Endothelial cell of umbilical vein (primary cell): Measurements from ENCODE around the gene DCAF17. TPM values are rescaled to one million over a fixed set of nuclear protein-coding genes. Genes with fewer than 3 reads are reported as not detected.

Experiments used
- BruUV-seq: library from RNA; stranded (reverse); fragments of 400-500 nt; replicated peaks from 2 replicates; lab custom pipeline; 2021; lab: Mats Ljungman, UMichigan
- CTCF ChIA-PET: fragments of 300-600, 350-600 bp; sonication (Branson Sonifier 250); formaldehyde crosslinking; loops from one replicate; lab custom pipeline; 2021; ENCODE audit warnings: antibody characterized with exemption, inconsistent platforms; lab: Charles Lee
- POLR2A ChIA-PET: fragments of 300-600, 350-600 bp; sonication (Branson Sonifier 250); formaldehyde crosslinking; loops from one replicate; lab custom pipeline; 2021; ENCODE audit warnings: antibody characterized with exemption, inconsistent platforms; lab: Charles Lee
- DNase-seq: peaks from one replicate; pipeline ENCODE4 v3.0.0-alpha.2; 2011; ENCODE audit warnings: low read depth, low spot score
- FAIRE-seq: peaks from 2 replicates; lab custom pipeline; 2011; peaks lifted over from hg19 to GRCh38; lab: Jason Lieb, UNC
- H2AFZ ChIP-seq: 2 replicates; pipeline ENCODE4 v1.6.0; 2012; ENCODE audit warnings: low read depth, low read length, control low read depth, inconsistent platforms
- H3K27ac ChIP-seq: 2 replicates; pipeline ENCODE4 v1.5.1; 2011; ENCODE audit warnings: low read depth, mild to moderate bottlenecking, control low read depth, low read length, moderate library complexity; ENCODE audit not compliant: insufficient read depth
- H3K27me3 ChIP-seq, 2 experiments: 2 replicates each; pipeline versions ENCODE4 v1.6.0 to v1.6.1; 2011; ENCODE audit warnings: low read length in 2 of 2, mixed read lengths in 1 of 2; ENCODE audit not compliant: control insufficient read depth in 2 of 2, insufficient read depth in 2 of 2
- H3K36me3 ChIP-seq, 2 experiments: 2 replicates in 1 of 2; 3 replicates in 1 of 2; pipeline ENCODE4 v1.5.1; 2011; ENCODE audit warnings: low read length in 2 of 2, mild to moderate bottlenecking in 1 of 2, moderate library complexity in 1 of 2; ENCODE audit not compliant: control insufficient read depth in 2 of 2, insufficient read depth in 2 of 2; ENCODE audit errors: extremely low read depth in 1 of 2
- H3K4me1 ChIP-seq: 3 replicates; pipeline ENCODE4 v1.5.1; 2011; ENCODE audit warnings: mild to moderate bottlenecking, low read length; ENCODE audit not compliant: control insufficient read depth, insufficient read depth; ENCODE audit errors: extremely low read depth
- H3K4me2 ChIP-seq: 2 replicates; pipeline ENCODE4 v1.6.1; 2011; ENCODE audit warnings: low read length, control low read depth, mixed read lengths; ENCODE audit not compliant: insufficient read depth
- H3K4me3 ChIP-seq, 3 experiments: fragments of 200-600 bp in 1 of 3; sonication (generic), shearing (Covaris generic) in 1 of 3; replicated peaks in 1 of 3; 2 replicates each; pipeline ENCODE4 v1.5.1; 2011 to 2016; ENCODE audit warnings: control low read depth in 3 of 3, low read length in 3 of 3, mild to moderate bottlenecking in 2 of 3, inconsistent platforms in 1 of 3, low read depth in 1 of 3, moderate library complexity in 1 of 3; ENCODE audit not compliant: insufficient read depth in 1 of 3
- H3K79me2 ChIP-seq: 2 replicates; pipeline ENCODE4 v1.6.0; 2012; ENCODE audit warnings: low read length, inconsistent platforms; ENCODE audit not compliant: control insufficient read depth, insufficient read depth
- H3K9ac ChIP-seq: replicated peaks from 2 replicates; pipeline ENCODE3; 2011; ENCODE audit warnings: low read length, control low read depth; ENCODE audit not compliant: insufficient read depth; ENCODE audit errors: extremely low read depth
- H3K9me1 ChIP-seq: replicated peaks from 3 replicates; pipeline ENCODE4 v1.6.0; 2011; ENCODE audit warnings: mild to moderate bottlenecking, low read length; ENCODE audit not compliant: control insufficient read depth, insufficient read depth; ENCODE audit errors: extremely low read depth
- H3K9me3 ChIP-seq: replicated peaks from 2 replicates; pipeline ENCODE4 v1.5.1; 2012; ENCODE audit warnings: low read length, inconsistent platforms; ENCODE audit not compliant: control insufficient read depth, insufficient read depth
- H4K20me1 ChIP-seq: replicated peaks from 2 replicates; pipeline ENCODE3; 2011; ENCODE audit warnings: mild to moderate bottlenecking, low read length; ENCODE audit not compliant: control insufficient read depth, insufficient read depth; ENCODE audit errors: extremely low read depth
- CTCF ChIP-seq, 2 donors: IDR thresholded peaks; 1 replicate in 1 of 2; 2 replicates in 1 of 2; pipeline ENCODE4 v1.5.1; 2011; ENCODE audit warnings: low read length in 2 of 2, mild to moderate bottlenecking in 2 of 2, moderate library complexity in 2 of 2, control low read depth in 1 of 2, inconsistent platforms in 1 of 2, low read depth in 1 of 2; ENCODE audit not compliant: insufficient read depth in 1 of 2; ENCODE audit errors: extremely low read depth in 1 of 2
- EZH2 ChIP-seq: IDR thresholded peaks from 2 replicates; pipeline ENCODE4 v1.6.1; 2012; ENCODE audit warnings: borderline replicate concordance, low read depth, mild to moderate bottlenecking, moderate library complexity, low read length, inconsistent platforms; ENCODE audit not compliant: severe bottlenecking
- FOS ChIP-seq: IDR thresholded peaks from 2 replicates; pipeline ENCODE4 v1.6.1; 2011; ENCODE audit warnings: mild to moderate bottlenecking, low read length, moderate library complexity, borderline replicate concordance; ENCODE audit not compliant: insufficient read depth
- GATA2 ChIP-seq: IDR thresholded peaks from 2 replicates; pipeline ENCODE4 v1.7.0; 2011; ENCODE audit warnings: low read depth, mild to moderate bottlenecking, moderate library complexity, mixed read lengths, low read length; ENCODE audit not compliant: insufficient read length, insufficient read depth
- JUN ChIP-seq: IDR thresholded peaks from 2 replicates; pipeline ENCODE4 v1.6.1; 2011; ENCODE audit warnings: borderline replicate concordance, low read depth; ENCODE audit not compliant: insufficient read length, insufficient read depth
- MYC ChIP-seq: IDR thresholded peaks from one replicate; pipeline ENCODE4 v1.6.1; 2011; ENCODE audit warnings: mild to moderate bottlenecking, low read depth, low read length
- POLR2A ChIP-seq: IDR thresholded peaks from 2 replicates; pipeline ENCODE4 v1.6.1; 2012; ENCODE audit warnings: low read depth, mild to moderate bottlenecking, control low read depth, low read length
- POLR2AphosphoS5 ChIP-seq: IDR thresholded peaks from 2 replicates; pipeline ENCODE4 v1.6.1; 2012; ENCODE audit warnings: low read depth, mild to moderate bottlenecking, control low read depth, low read length, moderate library complexity; ENCODE audit not compliant: insufficient read depth
- dilution Hi-C: fragments of 300-500 bp; cut with MboI; formaldehyde crosslinking; loops from one replicate; pipeline ENCODE4 v1.15.0; 2019; ENCODE audit warnings: low sequenced_read_pairs; ENCODE audit not compliant: extremely low pct_ligation_motif_present
- intact Hi-C: fragments of 100-400 bp; cut with micrococcal nuclease; formaldehyde crosslinking; loops from one replicate; pipeline ENCODE4 v1.10.0; 2022
- polyA plus RNA-seq, 4 experiments: library from polyadenylated mRNA; depleted of rRNA in 3 of 4; stranded (reverse) in 3 of 4; unstranded in 1 of 4; fragments of >200 nt; gene quantifications; 2 replicates each; pipeline versions ENCODE4 v1.2.1 to v1.2.3, GENCODE V29; 2011 to 2012; ENCODE audit warnings: missing spikeins in 1 of 4
- total RNA-seq: library from RNA; stranded (reverse); gene quantifications from 2 replicates; pipeline ENCODE4 v1.2.3, GENCODE V29; 2021
- TF ChIP-seq, protein P1 (sequence below): IDR thresholded peaks from 2 replicates; pipeline ENCODE4 v1.6.1; 2011; ENCODE audit not compliant: insufficient read depth, insufficient read length

Gene DCAF17
- total and polyA plus RNA-seq, 2 donors (not counting 3 experiments of a cell fraction or from before 2014, with no cell fraction given): 4.6 to 14.9 TPM

DNA sequence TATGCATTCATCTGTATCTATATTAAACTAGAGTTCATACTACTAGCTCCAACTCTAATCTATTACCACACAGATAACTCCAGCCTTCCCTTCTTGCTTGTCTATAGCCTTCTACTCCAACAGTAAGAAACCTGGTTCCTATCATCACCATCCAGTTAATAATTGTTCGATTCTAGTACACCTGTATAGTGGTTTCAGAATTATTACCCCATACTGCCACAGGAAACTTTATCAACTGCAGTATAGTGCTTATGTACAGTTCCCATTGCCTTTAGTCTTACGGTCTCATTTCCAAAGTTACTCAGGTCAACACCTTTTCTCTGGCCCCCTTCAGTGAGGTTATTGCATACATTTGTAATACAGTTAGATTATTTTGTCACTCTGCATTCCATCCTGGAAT lies 14.7 kb upstream of the DCAF17 start:
- H3K36me3 ChIP-seq: no peaks in the 10 kb centered on the region
- dilution Hi-C loops: no loop called here
- POLR2A ChIA-PET: no interaction called here
- H2AFZ ChIP-seq: no peak overlapping the region
- no peaks in the 10 kb centered on the region for H3K9me1 ChIP-seq
- BruUV-seq: no TSS peak
- CTCF ChIA-PET: no interaction called here
- no peak for FAIRE-seq
- intact Hi-C loops: no loop called here
- DNase-seq: no peak
- H3K4me1 ChIP-seq: no peaks in the 10 kb centered on the region
- H3K79me2 ChIP-seq: peaks cover 5% of the 10 kb centered on the region
- H3K9me3 ChIP-seq: no peaks in the 10 kb centered on the region
- no peak overlapping the region for H3K9ac ChIP-seq
- no peak overlapping the region for H3K27ac ChIP-seq
- no peaks in the 10 kb centered on the region for H4K20me1 ChIP-seq
- H3K4me3 ChIP-seq: no peak overlapping the region
- TF ChIP-seq, protein P1, sequence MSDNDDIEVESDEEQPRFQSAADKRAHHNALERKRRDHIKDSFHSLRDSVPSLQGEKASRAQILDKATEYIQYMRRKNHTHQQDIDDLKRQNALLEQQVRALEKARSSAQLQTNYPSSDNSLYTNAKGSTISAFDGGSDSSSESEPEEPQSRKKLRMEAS: no peak
- no peak for TF ChIP-seq MYC
- TF ChIP-seq FOS: no peak
- no peak for TF ChIP-seq POLR2A
- TF ChIP-seq CTCF (IDR thresholded peaks at IDR 0.05; ENCODE audit: extremely low read depth in 1 of 2, insufficient read depth in 1 of 2, low read depth in 1 of 2, low read length in 2 of 2): no peak
- TF ChIP-seq POLR2AphosphoS5: no peak
- TF ChIP-seq EZH2: no peak
- no peak for TF ChIP-seq JUN
- no peak for TF ChIP-seq GATA2
- H3K4me2 ChIP-seq: no peak overlapping the region
- H3K27me3 ChIP-seq: no peaks in the 10 kb centered on the region
